ENCODE results near the gene PRR5L. TPM values are rescaled to one million over a fixed set of nuclear protein-coding genes. Genes with fewer than 3 reads are reported as not detected.
A peak's percentile ranks its signal among the peaks of the same experiment; 100 is the strongest.

Gene PRR5L
- total RNA-seq, 2 donors from 2014 or later: 3.2 to 11.8 TPM

GRCh38 chr11:36253238-36253637 is 42.9 kb upstream of the PRR5L start:
- Histone ChIP-seq H3K9me3 (no peaks in the 10 kb centered on the region), H3K4me3 (no peak overlapping the region), H3K36me3 (no peaks in the 10 kb centered on the region), H3K27ac (no peak overlapping the region), H3K27me3 (replicated peaks; ENCODE audit: insufficient read depth) (no peaks in the 10 kb centered on the region), H3K4me1 (ENCODE audit: control insufficient read depth in 1 of 2, low read depth in 2 of 2) (no peaks in the 10 kb centered on the region)
- ATAC-seq (ENCODE audit: insufficient number of reproducible peaks, low FRiP score, low read depth): no peak
- TF ChIP-seq CTCF (IDR thresholded peaks at IDR 0.05): no peak
- no peak for DNase-seq (ENCODE audit: low spot score)

- Histone ChIP-seq H3K27me3 (replicated peaks; ENCODE audit: insufficient read depth) (no peaks in the 10 kb centered on the region), H3K27ac (no peak overlapping the region), H3K4me3 (no peak overlapping the region), H3K36me3 (no peaks in the 10 kb centered on the region), H3K9me3 (no peaks in the 10 kb centered on the region), H3K4me1 (ENCODE audit: control insufficient read depth in 1 of 2, low read depth in 2 of 2) (no peaks in the 10 kb centered on the region)
- ATAC-seq (ENCODE audit: insufficient number of reproducible peaks, low FRiP score, low read depth) (no peak), DNase-seq (ENCODE audit: low spot score) (no peak)
- no peak for TF ChIP-seq CTCF (IDR thresholded peaks at IDR 0.05)
These were observed 41.4 kb upstream of the PRR5L start for GRCh38 chr11:36254713-36255112.

- TF ChIP-seq CTCF (IDR thresholded peaks at IDR 0.05): no peak
- no peak for DNase-seq (ENCODE audit: low spot score)
- H3K4me3 ChIP-seq: no peak overlapping the region
- no peaks in the 10 kb centered on the region for H3K9me3 ChIP-seq
- no peaks in the 10 kb centered on the region for H3K4me1 ChIP-seq (ENCODE audit: control insufficient read depth in 1 of 2, low read depth in 2 of 2)
- no peaks in the 10 kb centered on the region for H3K36me3 ChIP-seq
- H3K27me3 ChIP-seq (replicated peaks; ENCODE audit: insufficient read depth): no peaks in the 10 kb centered on the region
- no peak for ATAC-seq (ENCODE audit: insufficient number of reproducible peaks, low FRiP score, low read depth)
- no peak overlapping the region for H3K27ac ChIP-seq
These were observed 38.7 kb upstream of the PRR5L start for GRCh38 chr11:36257351-36257750.

GRCh38 chr11:36258730-36259360 is 37.2 kb upstream of the PRR5L start:
- Histone ChIP-seq H3K9me3 (no peaks in the 10 kb centered on the region), H3K4me1 (ENCODE audit: control insufficient read depth in 1 of 2, low read depth in 2 of 2) (no peaks in the 10 kb centered on the region), H3K27me3 (replicated peaks; ENCODE audit: insufficient read depth) (no peaks in the 10 kb centered on the region), H3K4me3 (no peak overlapping the region), H3K27ac (no peak overlapping the region), H3K36me3 (no peaks in the 10 kb centered on the region)
- ATAC-seq (ENCODE audit: insufficient number of reproducible peaks, low FRiP score, low read depth) (no peak), DNase-seq (ENCODE audit: low spot score) (no peak)
- peak; percentile 23 for TF ChIP-seq CTCF (IDR thresholded peaks at IDR 0.05)

- Histone ChIP-seq H3K9me3 (no peaks in the 10 kb centered on the region), H3K4me3 (no peak overlapping the region), H3K27me3 (replicated peaks; ENCODE audit: insufficient read depth) (no peaks in the 10 kb centered on the region), H3K36me3 (no peaks in the 10 kb centered on the region), H3K4me1 (ENCODE audit: control insufficient read depth in 1 of 2, low read depth in 2 of 2) (no peaks in the 10 kb centered on the region), H3K27ac (no peak overlapping the region)
- no peak for TF ChIP-seq CTCF (IDR thresholded peaks at IDR 0.05)
- no peak for DNase-seq (ENCODE audit: low spot score)
- no peak for ATAC-seq (ENCODE audit: insufficient number of reproducible peaks, low FRiP score, low read depth)
These were observed 35.0 kb upstream of the PRR5L start for GRCh38 chr11:36261094-36261493.

Data from thoracic aorta (tissue), 2 donors.